HG03196 (cell line): ENCODE data around the gene TCAF1.
"Not testable (repeated sequence)": the region's sequence is repeated elsewhere in the genome, so short reads cannot be mapped to it uniquely, and the experiment has no call there.

ENCODE experiments used
- ATAC-seq: cut with Tn5 transposase; IDR thresholded peaks from one replicate; pipeline ENCODE4 v1.9.1; 2021; ENCODE audit not compliant: unreplicated experiment

TCAF1 gene

GRCh38 chr7:143902332-143902899 is 440 bp upstream of the TCAF1 start:
- no peak for ATAC-seq

- peak; percentile 20 for ATAC-seq
Observed at GRCh38 chr7:143901332-143901667, 676 bp downstream of the TCAF1 start.

- no peak for ATAC-seq
Observed at GRCh38 chr7:143900230-143900766, 1.7 kb downstream of the TCAF1 start.

GRCh38 chr7:143898810-143899209 is 3.2 kb downstream of the TCAF1 start:
- ATAC-seq = no peak

- no peak for ATAC-seq
Observed at GRCh38 chr7:143896667-143897066, 5.3 kb downstream of the TCAF1 start.

- peak; percentile 98 for ATAC-seq
Observed at GRCh38 chr7:143892527-143893300, 9.3 kb downstream of the TCAF1 start.

GRCh38 chr7:143891457-143891856 is 10.5 kb downstream of the TCAF1 start:
- no peak for ATAC-seq

- no peak for ATAC-seq
Observed at GRCh38 chr7:143890558-143890957, 11.4 kb downstream of the TCAF1 start.

- ATAC-seq = no peak
Observed at GRCh38 chr7:143889068-143889467, 12.9 kb downstream of the TCAF1 start.

- ATAC-seq = no peak
Observed at GRCh38 chr7:143886826-143887477, 15.0 kb downstream of the TCAF1 start.

GRCh38 chr7:143885951-143886350 is 16.0 kb downstream of the TCAF1 start:
- no peak for ATAC-seq

- ATAC-seq = peak; percentile 79
Observed at GRCh38 chr7:143884969-143885559, 16.9 kb downstream of the TCAF1 start.

- no peak for ATAC-seq
Observed at GRCh38 chr7:143884241-143884968, 17.6 kb downstream of the TCAF1 start.

- no peak for ATAC-seq
Observed at GRCh38 chr7:143882604-143883078, 19.3 kb downstream of the TCAF1 start.

GRCh38 chr7:143882020-143882603 is 19.9 kb downstream of the TCAF1 start:
- ATAC-seq = no peak

GRCh38 chr7:143878884-143879283 is 23.1 kb downstream of the TCAF1 start:
- no peak for ATAC-seq

- ATAC-seq = no peak
Observed at GRCh38 chr7:143877098-143877497, 24.9 kb downstream of the TCAF1 start.

GRCh38 chr7:143876218-143876617 is 25.8 kb downstream of the TCAF1 start:
- no peak for ATAC-seq

GRCh38 chr7:143873242-143873641 is 28.7 kb downstream of the TCAF1 start:
- ATAC-seq = not testable (repeated sequence)

- not testable (repeated sequence) for ATAC-seq
Observed at GRCh38 chr7:143871534-143871933, 30.4 kb downstream of the TCAF1 start.
